8988T (cell line): ENCODE measurements around the gene GLE1.

Source experiments
- DNase-seq: peaks from one replicate; pipeline ENCODE4 v3.0.0; 2011

GLE1 gene

GRCh38 chr9:128504485-128505413 lies at the start of gene GLE1:
Gene GLE1, plus strand, starts transcription at chr9:128504719. Its CDS starts 87 bp downstream, at chr9:128504806.
- peak; percentile 95 for DNase-seq

DNA sequence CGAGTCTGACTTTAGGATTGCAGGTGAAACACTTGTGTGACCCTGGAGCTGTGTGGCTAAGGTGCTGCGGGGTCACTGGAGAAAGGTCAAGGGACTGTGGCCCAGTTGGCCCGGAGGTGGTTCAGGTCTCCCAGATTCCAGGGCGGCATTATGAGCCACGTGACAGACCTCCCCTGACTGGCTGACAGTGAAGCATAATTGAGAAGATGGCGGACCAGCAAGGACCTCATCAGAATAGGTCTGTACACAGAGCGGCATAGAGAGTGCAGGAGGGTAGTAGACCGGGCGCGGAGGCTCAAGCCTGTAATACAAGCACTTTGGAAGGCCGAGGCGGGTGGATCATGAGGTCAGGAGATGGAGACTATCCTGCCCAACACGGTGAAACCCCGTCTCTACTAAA lies 49.5 kb upstream of the GLE1 start:
- DNase-seq = no peak

DNA sequence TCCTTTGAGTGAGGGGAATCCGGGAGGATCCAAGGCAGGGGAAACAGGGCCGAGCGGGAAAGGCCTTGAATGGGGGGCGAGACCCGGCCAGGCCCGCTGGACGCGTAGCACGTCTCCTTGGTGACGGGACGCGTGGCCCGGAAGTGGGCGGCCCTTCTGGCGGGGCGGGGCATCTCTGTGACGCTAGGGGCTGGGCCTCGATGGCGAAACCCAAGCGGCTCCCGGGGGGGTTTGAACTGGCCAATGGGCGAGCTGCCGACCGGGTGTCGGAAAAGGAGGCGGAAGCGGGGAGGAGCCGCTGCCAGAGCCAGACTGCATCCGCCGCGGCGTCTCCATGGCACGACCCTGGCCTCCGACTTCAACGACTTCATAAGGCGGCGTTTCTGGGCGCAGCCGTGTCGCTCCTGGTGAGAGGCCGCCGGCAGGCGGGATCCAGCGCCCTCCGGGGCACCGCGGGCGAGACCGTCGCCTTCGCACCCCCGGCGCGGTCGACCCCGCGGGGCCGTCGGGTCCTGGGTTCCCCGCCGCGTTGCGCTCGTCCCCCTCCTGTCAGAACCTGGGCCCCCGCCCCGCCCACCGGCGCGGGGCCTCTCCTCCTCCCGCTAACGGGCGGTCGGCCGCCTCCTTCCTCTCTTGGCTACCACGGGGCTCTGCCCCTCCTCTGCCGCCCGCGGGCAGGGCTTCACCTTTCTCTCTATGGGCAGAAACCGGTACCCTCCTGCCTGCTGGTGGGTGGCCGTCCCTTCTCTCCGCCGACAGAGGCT lies 48.5 kb upstream of the GLE1 start, which contains the start of gene ODF2:
Gene ODF2 (plus strand): TSS at position 158 of the 764 bp plus-strand sequence. CDS start 86 bp downstream, at position 244.
- DNase-seq = peak; percentile 98

- DNase-seq = peak; percentile 88
These were observed 47.9 kb upstream of the GLE1 start for GRCh38 chr9:128456613-128457061.

GRCh38 chr9:128457207-128457606 lies 47.3 kb upstream of the GLE1 start:
- no peak for DNase-seq

DNA sequence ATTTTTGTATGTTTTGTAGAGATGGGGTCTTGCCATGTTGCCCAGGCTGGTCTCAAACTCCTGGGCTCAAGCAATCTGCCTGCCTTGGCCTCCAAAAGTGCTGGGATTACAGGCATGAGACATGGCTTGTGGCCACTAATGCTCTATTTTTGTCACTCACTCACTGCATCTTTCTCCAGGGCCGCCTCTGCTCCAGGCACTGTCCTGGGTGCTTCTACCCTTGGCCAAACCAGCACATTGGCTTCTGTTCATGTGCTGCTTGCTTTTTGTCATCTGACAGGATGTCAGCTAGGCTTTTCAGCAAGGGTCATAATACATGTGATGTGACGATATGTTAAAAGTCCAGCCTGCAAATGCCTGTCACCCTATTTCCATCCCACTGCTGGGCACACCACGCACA lies 45.5 kb upstream of the GLE1 start:
- DNase-seq = no peak

- no peak for DNase-seq
These were observed 35.4 kb upstream of the GLE1 start for GRCh38 chr9:128469070-128469469.

DNA sequence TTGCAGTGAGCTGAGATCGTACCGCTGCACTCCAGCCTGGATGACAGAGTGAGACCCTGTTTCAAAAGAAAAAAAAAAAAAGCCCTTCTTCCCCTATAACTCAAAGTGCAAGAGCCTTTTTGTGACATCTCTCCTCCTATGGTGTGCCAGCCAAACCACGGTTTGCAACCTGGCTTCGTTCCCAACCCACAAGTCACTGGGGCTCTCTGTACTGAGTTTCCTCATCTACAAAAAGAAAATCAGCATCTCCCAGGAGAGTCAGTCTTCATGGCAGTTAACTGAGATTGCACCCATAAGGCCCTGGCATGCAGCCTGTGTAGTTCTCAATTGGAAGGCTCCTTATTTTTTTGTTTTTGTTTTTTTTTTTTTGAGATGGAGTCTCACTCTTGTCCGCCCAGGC lies 34.0 kb upstream of the GLE1 start:
- no peak for DNase-seq

- DNase-seq = no peak
These were observed 31.4 kb upstream of the GLE1 start for GRCh38 chr9:128473104-128473503.

DNA sequence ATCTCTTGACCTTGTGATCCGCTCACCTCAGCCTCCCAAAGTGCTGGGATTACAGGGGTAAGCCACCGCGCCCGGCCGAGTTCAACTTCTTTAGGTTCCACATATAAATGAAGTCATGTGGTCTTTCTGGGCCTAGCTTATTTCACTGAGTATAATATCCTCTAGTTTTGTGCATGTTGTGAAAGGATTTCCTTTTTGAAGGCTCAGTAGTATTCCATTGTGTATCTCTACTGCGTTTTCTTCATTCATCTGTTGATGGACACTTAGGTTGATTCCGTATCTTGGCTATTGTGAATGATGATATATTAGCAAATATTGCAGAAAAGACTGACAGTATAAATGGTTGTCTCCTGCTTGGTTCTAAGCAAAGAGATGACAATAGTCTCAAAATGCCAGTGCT lies 28.7 kb upstream of the GLE1 start:
- DNase-seq = no peak

- DNase-seq = no peak
These were observed 25.3 kb upstream of the GLE1 start for GRCh38 chr9:128479262-128479661.

DNA sequence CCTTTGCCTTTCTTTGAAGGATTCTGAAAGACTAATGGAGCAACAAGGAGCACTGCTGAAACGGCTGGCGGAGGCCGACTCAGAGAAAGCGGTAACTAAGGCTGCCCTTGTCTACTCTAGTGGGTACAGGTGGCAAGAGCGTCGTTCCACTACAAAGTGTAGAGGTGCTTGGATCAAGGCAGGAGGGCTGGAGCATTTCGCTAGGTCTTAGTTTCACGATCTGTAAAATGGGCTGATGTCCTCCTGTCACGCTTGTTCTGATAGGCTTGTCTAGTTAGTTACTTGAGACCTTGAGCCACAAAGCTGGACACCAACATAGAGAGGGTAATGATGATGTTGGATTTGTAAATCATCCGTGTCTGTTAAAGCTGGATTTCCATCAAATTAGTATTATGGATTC lies 23.0 kb upstream of the GLE1 start:
- DNase-seq = no peak

GRCh38 chr9:128482186-128482585 lies 22.3 kb upstream of the GLE1 start:
- DNase-seq = no peak

GRCh38 chr9:128484686-128485413 lies 19.7 kb upstream of the GLE1 start:
- DNase-seq = no peak

- DNase-seq = no peak
These were observed 19.1 kb upstream of the GLE1 start for GRCh38 chr9:128485414-128485855.

GRCh38 chr9:128486201-128486600 lies 18.3 kb upstream of the GLE1 start:
- no peak for DNase-seq

DNA sequence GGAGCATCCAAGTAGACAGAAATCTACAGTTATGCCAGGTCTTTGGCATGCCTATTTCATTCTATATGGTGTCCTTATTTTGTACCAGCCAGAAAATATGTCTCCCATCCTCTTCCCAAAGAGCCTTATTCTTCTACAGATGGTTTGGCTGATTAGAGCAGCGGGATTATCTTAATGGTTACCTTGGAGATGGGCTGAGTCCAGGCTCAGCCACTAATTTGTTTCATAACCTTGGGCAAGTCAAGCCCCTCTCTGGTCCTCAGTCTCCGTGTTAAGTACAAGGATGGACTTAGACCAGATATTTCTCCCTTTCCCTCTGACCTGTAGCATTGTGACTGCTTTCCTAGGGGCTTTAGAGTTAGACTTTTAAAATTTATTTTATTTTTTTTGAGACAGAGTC lies 11.1 kb upstream of the GLE1 start:
- no peak for DNase-seq

- no peak for DNase-seq
These were observed 10.3 kb upstream of the GLE1 start for GRCh38 chr9:128494108-128494745.

GRCh38 chr9:128494746-128495129 lies 9.8 kb upstream of the GLE1 start:
- DNase-seq = no peak

GRCh38 chr9:128495296-128495695 lies 9.2 kb upstream of the GLE1 start:
- DNase-seq = no peak

DNA sequence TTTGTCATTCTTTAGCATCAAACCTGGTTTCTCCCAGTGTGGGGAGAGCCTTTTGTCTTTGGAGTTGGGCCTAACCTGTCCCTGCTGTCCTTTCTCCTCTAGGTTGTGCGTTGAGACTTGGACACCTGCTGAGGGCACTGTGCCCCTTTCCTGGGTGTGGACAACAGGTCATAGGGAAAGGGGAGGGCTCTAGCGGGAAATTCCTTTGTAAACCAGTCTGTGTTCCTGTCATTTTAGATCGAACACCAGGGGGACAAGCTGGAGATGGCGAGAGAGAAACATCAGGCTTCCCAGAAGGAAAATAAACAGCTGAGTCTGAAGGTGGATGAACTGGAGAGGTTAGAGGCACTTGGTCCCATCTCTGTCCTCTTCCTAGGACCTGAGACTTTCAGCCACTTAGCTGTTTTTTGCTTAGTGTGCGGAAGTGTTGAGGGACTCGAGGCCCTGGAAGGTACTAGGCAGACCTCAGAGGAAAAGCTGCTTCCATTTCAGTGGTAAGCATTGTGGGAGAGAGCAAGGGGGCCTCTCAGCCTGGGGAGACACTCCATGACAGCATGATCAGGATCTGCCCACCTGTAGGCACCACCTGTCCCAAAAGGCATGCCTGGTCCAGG lies 8.6 kb upstream of the GLE1 start:
- DNase-seq = no peak
